NCI-H2196 treated with DMSO at 0.1 percent for 48 hours (cell line): ENCODE results near the gene GAS7.

Experiments
- DNase-seq: peaks from one replicate; lab custom pipeline; 2025; ENCODE audit not compliant: unreplicated experiment; lab: John Stamatoyannopoulos, UW

The GAS7 gene

GRCh38 chr17:10201680-10202079 lies 3.3 kb upstream of the GAS7 start:
- no peak for DNase-seq

GRCh38 chr17:10200645-10201044 lies 2.2 kb upstream of the GAS7 start:
- DNase-seq: no peak

GRCh38 chr17:10200016-10200415 lies 1.6 kb upstream of the GAS7 start:
- DNase-seq: no peak

DNA sequence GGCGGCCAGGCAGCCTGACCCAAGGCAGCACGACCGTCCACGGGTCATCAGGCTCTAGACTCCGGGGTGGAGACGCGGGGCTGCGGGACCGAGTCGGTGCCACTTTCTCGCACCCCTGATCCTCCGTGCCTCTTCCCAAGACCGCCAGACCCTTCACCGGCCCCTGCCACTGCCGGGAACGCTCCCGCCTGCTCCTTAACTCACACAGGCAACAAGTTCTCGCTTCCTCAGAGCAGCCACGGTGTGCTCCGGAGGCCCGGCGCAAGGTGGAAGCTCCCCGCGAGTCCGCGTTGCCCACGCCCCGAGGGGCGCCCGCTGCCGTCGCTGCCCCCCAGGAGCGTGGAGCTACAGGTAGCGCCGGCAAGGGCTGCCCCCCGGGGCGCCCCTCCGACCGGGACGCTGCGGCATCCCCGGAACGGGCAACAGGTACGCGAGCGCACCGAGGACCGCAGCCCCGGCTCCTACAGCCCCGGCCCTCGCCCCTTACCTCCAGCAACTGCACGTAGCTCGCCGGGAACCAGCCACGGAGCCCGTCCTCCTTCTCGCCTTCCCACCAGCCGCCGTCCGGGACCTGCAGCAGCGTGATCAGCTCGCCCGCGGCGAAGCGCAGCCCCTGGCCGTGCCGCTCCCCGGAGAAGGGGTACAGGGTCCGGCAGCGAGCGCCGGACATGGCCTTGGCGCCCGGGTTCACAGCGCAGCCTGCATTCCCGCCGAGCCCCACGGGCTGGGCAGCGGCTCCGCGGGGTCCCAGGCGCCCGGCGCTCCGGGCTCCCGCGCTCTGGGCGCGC lies 491 bp downstream of the GAS7 start:
- DNase-seq: no peak

DNA sequence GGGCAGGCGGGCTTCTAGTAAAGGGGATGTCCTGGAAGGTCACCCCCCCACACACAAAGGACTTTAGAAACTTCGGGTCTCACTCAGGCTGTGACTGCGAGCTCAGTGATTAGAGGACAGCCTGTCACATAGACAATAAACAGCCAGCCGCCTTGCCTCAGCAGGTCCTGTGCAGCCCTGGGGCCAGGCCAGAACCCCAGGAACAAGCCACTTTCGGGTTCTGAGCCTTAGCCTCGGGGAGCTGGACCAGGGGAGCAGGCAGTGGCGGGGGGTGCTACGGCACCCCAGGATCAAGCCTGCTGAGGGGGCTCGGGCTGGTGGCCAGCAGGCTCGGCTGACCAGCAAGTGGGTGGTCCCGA lies 1.1 kb downstream of the GAS7 start:
- DNase-seq: no peak

DNA sequence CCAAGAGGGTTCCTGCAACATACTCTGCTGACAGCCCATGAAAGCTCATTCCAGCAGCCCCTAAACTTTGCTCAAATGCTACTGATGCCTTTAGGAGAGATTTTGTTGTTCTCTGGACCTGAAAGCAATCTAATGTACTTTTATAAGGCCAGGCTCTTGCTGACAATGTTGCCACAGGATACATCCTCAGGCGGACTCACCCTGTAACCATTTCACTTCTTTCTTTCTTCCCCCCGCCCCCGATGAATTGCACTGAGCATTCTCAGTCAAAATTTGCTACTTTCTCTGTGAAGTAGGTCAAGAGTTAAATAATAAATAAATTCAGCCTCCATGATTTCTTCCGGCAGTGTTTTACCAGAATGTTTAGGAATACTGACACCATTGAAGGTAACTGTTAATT lies 1.5 kb downstream of the GAS7 start:
- DNase-seq: no peak

DNA sequence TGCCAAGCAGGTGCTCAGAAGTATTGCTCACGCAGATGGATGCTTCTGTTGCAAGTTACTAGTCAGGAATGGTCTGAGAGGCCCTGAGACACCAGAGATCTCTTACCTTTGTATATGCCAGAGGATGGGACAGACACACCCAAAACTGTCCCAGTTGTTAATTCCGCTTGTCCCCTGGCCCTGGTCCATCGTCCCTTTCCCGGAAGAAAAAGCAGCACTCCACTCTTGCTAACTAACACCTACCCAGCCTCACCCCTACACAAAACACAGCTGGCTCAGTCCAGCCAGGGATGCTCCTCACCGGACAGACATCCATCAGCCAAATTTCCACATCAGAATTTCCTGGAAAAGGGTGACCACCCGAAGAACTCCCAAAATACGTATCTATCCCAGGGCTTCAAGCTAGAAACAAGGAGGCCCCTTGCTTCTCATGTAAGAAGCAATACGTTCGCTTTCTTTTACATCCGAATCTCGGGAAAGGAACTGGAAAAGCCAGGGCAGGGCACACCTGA lies 2.0 kb downstream of the GAS7 start:
- DNase-seq: no peak

DNA sequence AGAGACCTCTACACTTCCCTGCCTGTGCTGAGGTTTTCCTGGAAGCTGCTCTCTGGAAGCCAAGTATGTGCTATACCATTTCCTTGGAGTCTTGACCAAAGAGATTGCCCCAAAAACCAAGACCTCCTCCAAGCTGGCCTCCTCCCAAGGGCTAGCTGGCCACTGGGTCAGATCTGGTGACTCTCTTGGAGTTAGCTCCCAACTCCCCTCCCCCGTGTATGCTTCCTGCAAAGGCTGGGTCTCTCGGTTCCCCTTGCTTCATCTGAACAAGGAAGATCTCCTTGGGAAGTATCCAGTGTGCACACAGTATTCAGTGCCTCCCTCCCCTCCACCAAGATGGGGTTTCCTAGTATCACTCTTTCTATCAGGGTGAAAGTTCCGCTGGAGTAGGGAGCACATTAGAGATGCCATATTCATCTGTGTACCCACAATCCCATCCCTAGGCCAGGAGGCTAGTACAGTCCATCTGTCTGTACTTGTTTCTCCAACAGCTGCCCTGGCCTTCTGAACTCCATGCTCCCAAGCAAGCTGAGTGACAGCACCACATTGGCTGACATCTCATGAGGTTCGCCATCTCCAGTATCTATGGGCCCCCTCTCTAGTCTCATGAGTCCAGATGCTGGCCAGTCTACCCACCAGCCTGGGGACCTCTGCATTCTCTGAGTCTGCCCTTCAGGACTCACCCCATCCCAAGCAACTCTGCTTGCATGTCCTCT lies 3.2 kb downstream of the GAS7 start:
- no peak for DNase-seq

DNA sequence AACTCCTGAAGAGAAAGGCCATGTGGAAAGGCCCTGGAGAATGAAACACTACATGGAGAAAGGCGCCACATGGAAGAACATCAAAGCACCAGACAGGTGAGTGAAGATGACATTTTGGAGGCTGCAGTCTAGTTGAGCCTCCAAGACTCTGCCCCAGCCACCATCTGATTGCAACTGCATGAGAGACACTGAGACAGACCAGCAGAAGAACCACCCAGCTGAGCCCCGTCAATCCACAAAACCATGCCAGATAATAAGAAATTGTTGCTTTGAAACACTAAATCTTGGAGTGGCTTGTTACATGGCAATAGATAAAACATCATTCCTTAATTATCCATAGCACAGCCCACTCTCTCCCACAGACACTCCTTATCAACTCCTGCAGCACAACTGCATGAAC lies 4.8 kb downstream of the GAS7 start:
- no peak for DNase-seq

GRCh38 chr17:10192972-10193371 lies 5.4 kb downstream of the GAS7 start:
- no peak for DNase-seq

- DNase-seq: no peak
These were observed 5.9 kb downstream of the GAS7 start for GRCh38 chr17:10192461-10192860.

GRCh38 chr17:10187456-10187855 lies 10.9 kb downstream of the GAS7 start:
- DNase-seq: no peak

GRCh38 chr17:10186771-10187410 lies 11.5 kb downstream of the GAS7 start:
- DNase-seq: no peak

GRCh38 chr17:10183931-10184930 lies 14.2 kb downstream of the GAS7 start:
- no peak for DNase-seq

GRCh38 chr17:10182785-10183184 lies 15.6 kb downstream of the GAS7 start:
- no peak for DNase-seq

DNA sequence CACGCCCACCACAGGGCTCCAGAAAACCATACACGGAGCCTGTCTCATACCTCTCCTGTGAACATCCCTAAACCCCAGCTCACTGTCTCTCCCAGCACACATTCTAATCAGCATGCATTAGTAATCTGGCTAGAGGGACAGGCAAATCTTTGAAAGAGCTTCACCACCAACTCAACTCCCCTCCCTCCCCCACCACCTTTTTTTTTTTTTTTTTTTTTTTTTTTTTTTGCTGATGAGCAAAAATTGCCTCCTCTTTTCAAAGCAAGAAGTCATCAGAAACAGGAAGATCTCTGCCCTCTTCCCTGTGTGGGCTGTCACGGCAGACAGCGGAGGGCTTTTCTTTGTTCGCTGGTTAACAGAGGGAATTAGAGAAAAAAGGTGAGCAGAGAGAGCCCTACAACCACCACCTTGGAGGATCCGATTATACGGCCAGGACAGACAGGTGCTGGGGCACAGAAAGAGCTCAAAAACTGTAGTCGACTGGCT lies 19.9 kb downstream of the GAS7 start:
- DNase-seq: no peak

- no peak for DNase-seq
These were observed 20.4 kb downstream of the GAS7 start for GRCh38 chr17:10177913-10178505.

DNA sequence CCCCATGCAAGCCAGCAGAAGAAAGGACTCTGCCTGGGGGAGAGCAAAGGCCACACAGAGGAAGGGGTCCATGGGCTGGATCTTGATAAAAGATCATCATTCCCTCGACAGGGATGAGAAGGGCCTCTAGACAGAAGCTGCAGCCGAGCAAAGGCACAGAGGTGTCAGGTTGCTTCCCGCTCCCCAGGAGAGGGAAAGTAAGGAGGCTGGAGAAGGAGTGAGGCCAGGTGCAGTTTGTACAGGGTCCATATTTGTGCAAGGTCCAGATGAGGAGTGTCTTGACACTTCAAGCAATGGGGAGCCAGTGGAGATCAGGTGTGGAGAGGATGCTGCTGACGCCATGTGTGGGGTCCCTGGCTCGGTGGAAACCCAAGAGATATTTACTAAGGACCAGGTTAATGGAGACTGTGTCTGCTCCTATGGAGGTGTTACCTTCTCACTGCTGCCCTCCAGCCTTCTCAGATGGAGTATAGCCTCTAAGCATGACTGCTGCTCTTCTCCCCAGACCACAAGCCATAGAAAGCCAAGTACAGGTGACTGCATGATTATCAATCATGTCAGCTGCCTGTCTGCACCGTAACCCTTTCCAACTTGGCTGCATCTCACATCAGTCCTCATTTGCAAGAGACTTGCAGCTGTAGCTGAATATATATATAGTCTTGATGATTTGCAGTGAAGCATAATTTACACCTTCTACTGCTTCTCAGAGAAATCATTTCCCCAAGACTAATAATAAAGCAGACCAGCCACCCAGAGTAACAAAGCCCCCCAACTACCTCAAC lies 21.1 kb downstream of the GAS7 start:
- no peak for DNase-seq

- DNase-seq: no peak
These were observed 24.5 kb downstream of the GAS7 start for GRCh38 chr17:10173913-10174312.
